ENCODE measurements around the gene MEAF6. TPM values are rescaled to one million over a fixed set of nuclear protein-coding genes. Genes with fewer than 3 reads are reported as not detected.

Gene MEAF6
- total RNA-seq, 6 donors from 2014 or later: 59.9 to 131 (median 75.1) TPM

- ATAC-seq (ENCODE audit: low FRiP score in 2 of 2) (peak in 1 of 2 donors; percentile 45), DNase-seq (no peak)
- peak overlapping the region in 1 of 4 donors; percentile 2 for H3K27ac ChIP-seq
- no peak overlapping the region for H3K4me3 ChIP-seq
- 93 to 94% methylated on average over 6 of the region's 6 CpGs for WGBS, 2 donors
- peaks cover 0 to 12% (median under 1%) of the 10 kb centered on the region in 4 donors for H3K4me1 ChIP-seq
- no peaks in the 10 kb centered on the region for H3K9me3 ChIP-seq
- TF ChIP-seq, protein P1, sequence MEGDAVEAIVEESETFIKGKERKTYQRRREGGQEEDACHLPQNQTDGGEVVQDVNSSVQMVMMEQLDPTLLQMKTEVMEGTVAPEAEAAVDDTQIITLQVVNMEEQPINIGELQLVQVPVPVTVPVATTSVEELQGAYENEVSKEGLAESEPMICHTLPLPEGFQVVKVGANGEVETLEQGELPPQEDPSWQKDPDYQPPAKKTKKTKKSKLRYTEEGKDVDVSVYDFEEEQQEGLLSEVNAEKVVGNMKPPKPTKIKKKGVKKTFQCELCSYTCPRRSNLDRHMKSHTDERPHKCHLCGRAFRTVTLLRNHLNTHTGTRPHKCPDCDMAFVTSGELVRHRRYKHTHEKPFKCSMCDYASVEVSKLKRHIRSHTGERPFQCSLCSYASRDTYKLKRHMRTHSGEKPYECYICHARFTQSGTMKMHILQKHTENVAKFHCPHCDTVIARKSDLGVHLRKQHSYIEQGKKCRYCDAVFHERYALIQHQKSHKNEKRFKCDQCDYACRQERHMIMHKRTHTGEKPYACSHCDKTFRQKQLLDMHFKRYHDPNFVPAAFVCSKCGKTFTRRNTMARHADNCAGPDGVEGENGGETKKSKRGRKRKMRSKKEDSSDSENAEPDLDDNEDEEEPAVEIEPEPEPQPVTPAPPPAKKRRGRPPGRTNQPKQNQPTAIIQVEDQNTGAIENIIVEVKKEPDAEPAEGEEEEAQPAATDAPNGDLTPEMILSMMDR (IDR thresholded peaks at IDR 0.05): no peak
- TF ChIP-seq EP300 (IDR thresholded peaks at IDR 0.05): no peak
- no peaks in the 10 kb centered on the region for H3K36me3 ChIP-seq
- no peaks in the 10 kb centered on the region for H3K27me3 ChIP-seq
Observed at GRCh38 chr1:37465593-37466517, 48.7 kb downstream of the MEAF6 start.

GRCh38 chr1:37464443-37464842 is 50.1 kb downstream of the MEAF6 start:
- no peak overlapping the region for H3K4me3 ChIP-seq
- no peaks in the 10 kb centered on the region for H3K36me3 ChIP-seq
- DNase-seq (no peak), ATAC-seq (ENCODE audit: low FRiP score in 2 of 2) (no peak)
- WGBS, 2 donors: 88 to 97% methylated on average over 2 of the region's 2 CpGs
- H3K9me3 ChIP-seq: no peaks in the 10 kb centered on the region
- TF ChIP-seq POLR2A (IDR thresholded peaks at IDR 0.05) (no peak), EP300 (IDR thresholded peaks at IDR 0.05) (no peak), POLR2AphosphoS5 (IDR thresholded peaks at IDR 0.05) (no peak)
- TF ChIP-seq, protein P1 (IDR thresholded peaks at IDR 0.05): no peak
- no peaks in the 10 kb centered on the region for H3K27me3 ChIP-seq
- H3K4me1 ChIP-seq: peaks cover 0 to 4% (median 0%) of the 10 kb centered on the region in 4 donors
- H3K27ac ChIP-seq: no peak overlapping the region

DNA sequence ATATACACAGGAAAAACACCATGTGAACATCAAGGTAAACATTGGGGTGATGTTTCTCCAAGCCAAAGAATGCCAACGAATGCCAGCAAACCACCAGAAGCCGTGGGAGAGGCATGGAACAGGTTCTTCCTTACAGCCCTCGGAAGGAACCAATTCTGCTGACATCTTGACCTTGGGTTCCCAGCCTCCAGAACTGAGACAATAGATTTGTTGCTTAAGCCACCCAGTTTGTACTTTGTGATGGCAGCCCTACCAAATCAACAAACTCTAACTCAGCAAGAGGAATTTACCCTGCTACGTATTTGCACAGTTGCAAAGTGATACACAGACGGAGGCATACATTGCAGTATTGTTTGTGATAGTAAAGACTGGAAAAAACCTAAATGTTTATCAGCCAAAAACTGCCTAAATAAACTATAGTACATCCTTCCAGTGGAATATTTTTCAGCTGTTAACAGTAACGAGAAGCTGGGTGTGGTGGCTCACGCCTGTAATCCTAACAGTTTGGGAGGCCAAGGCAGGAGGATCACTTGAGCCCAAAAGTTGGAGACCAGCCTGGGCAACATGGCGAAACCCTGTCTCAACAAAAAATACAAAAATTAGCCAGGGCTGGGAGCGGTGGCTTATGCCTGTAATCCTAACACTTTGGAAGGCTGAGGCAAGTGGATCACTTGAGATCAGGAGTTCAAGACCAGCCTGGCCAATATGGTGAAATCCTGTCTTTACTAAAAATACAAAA is 52.7 kb downstream of the MEAF6 start:
- Histone ChIP-seq H3K4me1 (peaks cover 0 to 4% (median 0%) of the 10 kb centered on the region in 4 donors), H3K9me3 (no peaks in the 10 kb centered on the region), H3K27me3 (no peaks in the 10 kb centered on the region), H3K36me3 (no peaks in the 10 kb centered on the region), H3K27ac (no peak overlapping the region), H3K4me3 (no peak overlapping the region)
- DNase-seq (no peak), ATAC-seq (ENCODE audit: low FRiP score in 2 of 2) (no peak)
- 80 to 88% methylated on average over 9 of the region's 9 CpGs for WGBS, 2 donors
- TF ChIP-seq, protein P1 (IDR thresholded peaks at IDR 0.05): no peak
- TF ChIP-seq POLR2AphosphoS5 (IDR thresholded peaks at IDR 0.05): peak in 1 of 2 donors; percentile 11

DNA sequence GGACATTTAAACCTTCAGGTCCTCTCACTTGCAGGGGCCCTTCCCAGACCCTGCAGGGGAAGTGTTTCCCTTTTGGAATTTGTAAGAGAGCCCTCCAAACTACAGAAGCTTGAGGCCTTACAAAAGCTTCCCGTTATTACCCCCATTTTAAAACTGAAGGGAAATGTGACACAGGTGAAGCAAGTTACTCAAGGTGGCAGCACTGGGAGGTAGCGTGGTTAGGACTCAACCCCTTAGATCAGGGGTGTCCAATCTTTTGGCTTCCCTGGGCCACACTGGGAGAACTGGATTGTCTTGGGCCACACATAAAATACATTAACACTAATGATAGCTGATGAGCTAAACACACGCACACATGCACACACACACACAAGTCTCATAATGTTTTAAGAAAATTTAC is 56.0 kb downstream of the MEAF6 start:
- Histone ChIP-seq H3K9me3 (no peaks in the 10 kb centered on the region), H3K36me3 (no peaks in the 10 kb centered on the region), H3K4me1 (peaks cover 7 to 12% (median 8%) of the 10 kb centered on the region in 4 donors), H3K27ac (no peak overlapping the region), H3K4me3 (no peak overlapping the region), H3K27me3 (no peaks in the 10 kb centered on the region)
- TF ChIP-seq, protein P1 (IDR thresholded peaks at IDR 0.05): no peak
- TF ChIP-seq POLR2AphosphoS5 (IDR thresholded peaks at IDR 0.05) (no peak), POLR2A (IDR thresholded peaks at IDR 0.05) (no peak), EP300 (IDR thresholded peaks at IDR 0.05) (no peak)
- DNase-seq (no peak), ATAC-seq (ENCODE audit: low FRiP score in 2 of 2) (no peak)
- 64 to 70% methylated on average over 3 of the region's 3 CpGs for WGBS, 2 donors

Measured in upper lobe of left lung (tissue), 6 donors.